Activated CD8-positive, alpha-beta memory T cell treated with anti-CD3 and anti-CD28 coated beads for 36 hours (primary cell): ENCODE data around the gene RBM10. TPM values are rescaled to one million over a fixed set of nuclear protein-coding genes. Genes with fewer than 3 reads are reported as not detected.

Experiments
- CTCF ChIA-PET: fragments of 350-600 bp; sonication (Branson Sonifier 250); formaldehyde crosslinking; loops from one replicate; lab custom pipeline; 2021; ENCODE audit warnings: antibody characterized with exemption; lab: Charles Lee
- POLR2A ChIA-PET: fragments of 350-600 bp; sonication (Branson Sonifier 250); formaldehyde crosslinking; loops from one replicate; lab custom pipeline; 2021; ENCODE audit warnings: antibody characterized with exemption; lab: Charles Lee
- total RNA-seq, 2 experiments: library from RNA; stranded (reverse); gene quantifications; one replicate each; pipeline ENCODE4 v1.2.3, GENCODE V29; 2021

The RBM10 gene
- total RNA-seq, 2 experiments from 2014 or later, result 67.1 to 68.1 TPM

DNA sequence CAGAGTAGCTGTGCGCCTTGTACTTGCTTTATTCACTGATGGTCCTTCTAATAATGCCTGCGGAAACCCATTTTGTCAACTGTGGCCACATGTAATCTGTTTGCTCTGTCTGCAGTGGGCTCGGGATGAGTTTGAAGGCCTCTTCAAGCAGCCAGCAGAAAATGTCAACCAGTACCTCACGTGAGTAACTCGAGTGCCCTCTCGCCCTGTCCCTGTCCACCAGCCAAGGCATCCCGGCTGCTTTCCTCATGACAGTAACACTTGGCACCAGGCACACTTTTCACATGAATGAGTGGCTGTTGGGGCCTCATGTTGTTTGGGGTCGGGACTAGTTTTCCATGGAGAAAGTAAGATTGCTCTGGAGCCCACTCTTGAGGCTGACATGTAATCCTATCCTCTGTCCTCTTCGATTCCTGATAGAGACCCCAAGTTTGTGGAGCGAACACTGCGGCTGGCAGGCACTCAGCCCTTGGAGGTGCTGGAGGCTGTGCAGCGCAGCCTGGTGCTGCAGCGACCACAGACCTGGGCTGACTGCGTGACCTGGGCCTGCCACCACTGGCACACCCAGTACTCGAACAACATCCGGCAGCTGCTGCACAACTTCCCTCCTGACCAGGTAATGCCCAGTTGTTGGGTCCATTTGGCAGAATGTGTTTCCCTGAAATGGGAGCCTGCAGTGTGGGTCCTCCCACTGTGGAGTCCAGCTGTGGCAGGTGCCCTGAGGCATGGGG lies 64.7 kb downstream of the RBM10 start:
- CTCF ChIA-PET, result no interaction called here
- POLR2A ChIA-PET, result no interaction called here

DNA sequence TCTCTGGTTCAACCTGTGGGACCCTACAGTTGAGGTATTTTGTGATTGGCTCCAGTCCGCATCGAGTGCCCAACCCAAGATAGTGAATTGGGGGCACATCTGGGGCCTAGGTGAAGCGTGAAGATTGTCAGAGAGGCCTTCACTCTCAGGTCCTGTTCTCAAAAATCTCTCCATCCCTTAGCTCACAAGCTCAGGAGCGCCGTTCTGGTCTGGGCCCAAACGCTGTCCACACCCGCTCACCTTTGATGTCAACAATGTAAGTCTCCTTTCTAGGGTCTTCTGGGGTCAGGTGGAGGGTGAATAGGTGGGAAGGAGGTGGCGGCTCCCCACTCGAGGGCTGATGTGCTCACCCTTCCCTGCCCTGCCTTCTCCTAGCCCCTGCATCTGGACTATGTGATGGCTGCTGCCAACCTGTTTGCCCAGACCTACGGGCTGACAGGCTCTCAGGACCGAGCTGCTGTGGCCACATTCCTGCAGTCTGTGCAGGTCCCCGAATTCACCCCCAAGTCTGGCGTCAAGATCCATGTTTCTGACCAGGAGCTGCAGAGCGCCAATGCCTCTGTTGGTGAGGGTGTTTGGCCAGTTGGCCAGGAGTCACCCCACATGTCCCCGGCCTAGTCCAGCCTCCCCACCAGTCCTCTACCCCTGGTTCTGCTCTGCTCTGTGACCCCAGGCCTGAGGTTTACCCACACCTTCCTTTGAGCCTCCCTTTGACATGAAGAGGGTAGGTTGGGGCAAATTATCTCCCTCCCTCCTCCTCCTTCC lies 65.8 kb downstream of the RBM10 start:
- ChIA-PET CTCF (no interaction called here), POLR2A (no interaction called here)

GRCh38 chrX:47212381-47213293 lies 67.6 kb downstream of the RBM10 start:
- POLR2A ChIA-PET, result no interaction called here
- CTCF ChIA-PET, result no interaction called here

DNA sequence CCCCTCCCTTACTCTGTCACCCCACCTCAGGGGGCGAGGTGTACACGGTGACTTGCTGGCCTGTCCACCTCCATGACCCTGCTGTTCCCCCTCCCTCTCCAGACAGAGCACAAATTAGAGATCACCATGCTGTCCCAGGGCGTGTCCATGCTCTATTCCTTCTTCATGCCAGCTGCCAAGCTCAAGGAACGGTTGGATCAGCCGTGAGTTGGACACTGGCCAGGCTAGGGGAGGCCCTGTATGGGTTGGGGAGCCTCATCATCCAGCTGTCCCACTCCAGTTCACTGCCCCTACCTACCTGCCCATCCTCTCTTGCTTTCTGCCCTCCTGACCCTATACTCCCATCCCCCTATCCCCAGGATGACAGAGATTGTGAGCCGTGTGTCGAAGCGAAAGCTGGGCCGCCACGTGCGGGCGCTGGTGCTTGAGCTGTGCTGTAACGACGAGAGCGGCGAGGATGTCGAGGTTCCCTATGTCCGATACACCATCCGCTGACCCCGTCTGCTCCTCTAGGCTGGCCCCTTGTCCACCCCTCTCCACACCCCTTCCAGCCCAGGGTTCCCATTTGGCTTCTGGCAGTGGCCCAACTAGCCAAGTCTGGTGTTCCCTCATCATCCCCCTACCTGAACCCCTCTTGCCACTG lies 69.5 kb downstream of the RBM10 start:
- CTCF ChIA-PET, result no interaction called here

GRCh38 chrX:47215291-47215900 lies 70.4 kb downstream of the RBM10 start:
- POLR2A ChIA-PET, result interaction anchor here (1.0 kb wide), 1 partner anchor 17 kb away, joined by 3 read pairs; the partner anchor contains the start of gene USP11
- CTCF ChIA-PET, result no interaction called here

More for the DNA sequence above, 69.5 kb downstream of the RBM10 start:
- POLR2A ChIA-PET, result interaction anchor here (1.0 kb wide), 1 partner anchor 18 kb away, joined by 3 read pairs; the partner anchor contains the start of gene USP11

DNA sequence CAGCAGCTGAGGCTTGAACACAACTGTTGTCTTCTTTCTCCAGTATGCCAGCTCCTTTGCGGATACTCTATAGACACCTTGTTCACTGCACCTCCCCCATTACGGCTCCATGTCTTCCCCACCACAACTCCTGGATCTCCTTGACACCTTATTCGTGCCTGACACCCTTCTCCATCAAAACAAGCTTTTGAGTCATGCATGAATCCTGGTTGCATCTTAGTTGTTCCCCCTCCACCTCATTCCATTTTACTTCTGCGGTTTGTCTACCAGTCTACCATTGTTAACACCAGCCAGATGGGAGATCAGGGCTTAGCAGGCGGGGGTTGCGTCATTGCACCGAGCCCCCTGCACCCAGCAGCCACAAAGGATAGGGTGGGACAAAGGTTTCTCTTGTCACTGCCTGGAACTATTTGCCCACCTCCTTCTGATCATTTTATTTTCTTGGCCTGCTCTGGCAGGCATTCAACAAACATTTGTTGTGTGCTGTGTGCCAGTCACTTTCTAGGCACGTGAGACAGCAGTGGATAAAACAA lies 71.4 kb downstream of the RBM10 start:
- POLR2A ChIA-PET, result interaction anchor here (2.6 kb wide), 1 partner anchor 17 kb away, joined by 13 read pairs; the partner anchor contains the start of gene USP11
- CTCF ChIA-PET, result no interaction called here

DNA sequence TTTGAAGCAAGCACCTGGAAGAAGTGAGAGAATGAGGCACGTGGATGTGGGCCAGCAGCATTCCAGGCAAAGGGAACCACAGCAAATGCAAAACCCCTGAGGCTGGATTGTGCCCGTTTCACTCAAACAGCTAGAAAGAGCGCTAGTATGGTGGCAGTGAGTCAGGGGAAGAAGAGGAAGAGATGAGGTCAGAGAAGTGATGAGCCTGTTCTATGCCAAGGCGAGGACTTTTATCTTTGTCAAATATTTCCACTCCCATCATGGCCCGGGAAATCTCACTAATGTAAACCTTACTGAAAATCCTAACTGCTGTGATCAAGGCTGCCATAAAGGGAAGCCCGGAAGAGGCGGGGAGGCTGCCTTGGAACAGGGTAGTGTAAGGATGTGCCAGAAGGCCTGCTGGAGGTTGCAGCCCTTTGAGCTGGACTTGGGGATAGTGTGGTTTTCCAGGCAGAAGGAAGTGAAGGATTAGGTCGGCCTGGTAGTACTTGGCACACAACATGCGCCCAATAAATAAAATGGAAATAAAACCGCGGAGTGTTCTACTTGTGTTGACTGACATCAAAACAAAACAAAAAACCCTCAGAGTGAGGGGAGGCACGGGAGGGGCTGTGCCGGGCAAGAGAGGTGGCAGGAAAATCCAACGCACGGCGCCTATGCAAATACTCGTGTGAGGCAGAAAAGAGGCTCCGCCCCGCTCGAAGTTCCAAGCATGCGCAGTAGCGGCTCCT lies 72.3 kb downstream of the RBM10 start:
- ChIA-PET CTCF (interaction anchor here (0.6 to 1.0 kb wide), 4 partner anchors 26 to 241 kb away, joined by 3 to 6 read pairs (median 4); no protein-coding TSS in a partner anchor), POLR2A (interaction anchor here (0.6 to 2.6 kb wide), 5 partner anchors 9 to 167 kb away, joined by 3 to 13 read pairs (median 4); partner anchors contain the start of gene USP11)

DNA sequence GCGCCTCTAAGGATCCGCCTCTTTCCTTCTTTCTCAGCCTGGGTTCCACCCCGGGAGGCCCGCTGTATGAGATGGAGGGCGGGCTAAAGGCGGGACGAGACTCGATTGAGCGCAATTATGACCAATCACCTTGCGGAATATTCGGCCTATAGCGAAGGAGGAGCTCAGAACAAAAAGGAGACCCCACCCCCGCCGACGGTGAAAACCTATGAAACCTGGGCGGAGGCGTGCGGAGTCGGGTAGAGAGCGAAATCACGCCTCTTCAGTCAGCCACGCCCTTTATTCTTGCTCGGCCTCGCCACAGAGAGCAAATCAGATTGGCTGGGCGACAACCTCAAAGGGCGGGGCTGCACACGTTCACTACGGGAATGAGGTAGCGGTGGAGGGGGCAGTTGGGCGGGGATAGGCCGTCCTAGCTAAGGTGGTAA lies 72.8 kb downstream of the RBM10 start:
- ChIA-PET POLR2A (interaction anchor here (0.6 to 2.6 kb wide), 5 partner anchors 9 to 166 kb away, joined by 3 to 13 read pairs (median 4); partner anchors contain the start of gene USP11), CTCF (interaction anchor here (0.6 to 1.0 kb wide), 4 partner anchors 27 to 241 kb away, joined by 3 to 6 read pairs (median 4); no protein-coding TSS in a partner anchor)

DNA sequence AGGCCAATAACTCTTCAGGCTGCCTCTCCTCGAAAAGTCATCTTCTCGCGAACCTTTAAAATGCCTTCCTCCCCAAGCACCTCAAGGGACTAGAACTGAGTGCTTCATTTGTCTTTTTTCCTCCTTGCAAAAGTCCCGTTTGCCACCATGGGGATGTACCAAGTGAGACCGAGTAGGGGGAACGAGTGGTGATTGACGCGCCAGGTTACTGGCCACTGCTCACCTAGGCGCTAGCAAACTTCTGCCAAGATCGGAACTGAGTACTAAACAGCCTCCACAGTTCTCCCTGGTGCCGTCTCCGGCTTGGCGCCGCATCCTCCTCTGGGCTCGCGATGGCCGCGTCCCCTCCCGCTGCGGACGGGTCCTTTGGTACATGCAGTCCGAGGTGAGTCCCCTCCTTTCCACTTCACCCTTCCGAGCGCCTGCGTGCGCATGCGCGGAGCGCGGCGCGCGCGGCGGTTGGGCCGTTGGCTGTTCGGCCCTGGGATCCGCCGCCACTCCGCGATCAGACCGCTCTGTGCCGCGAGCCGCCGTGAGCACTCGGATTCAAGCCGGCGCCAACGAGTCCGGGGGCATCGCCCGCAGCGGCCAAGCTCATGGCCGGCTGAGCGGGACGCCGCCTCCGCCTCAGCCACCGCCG lies 73.4 kb downstream of the RBM10 start, which contains the start of gene CDK16:
CDK16 (plus strand) TSS at position 402 of the 640 bp plus-strand sequence. CDS start 4,877 bp downstream, outside the sequence.
- ChIA-PET POLR2A (interaction anchor here (0.7 to 2.6 kb wide), 5 partner anchors 10 to 166 kb away, joined by 3 to 13 read pairs (median 5); partner anchors contain the start of gene USP11), CTCF (interaction anchor here (1.0 kb wide), 3 partner anchors 27 to 240 kb away, joined by 3 to 4 read pairs (median 4); no protein-coding TSS in a partner anchor)

DNA sequence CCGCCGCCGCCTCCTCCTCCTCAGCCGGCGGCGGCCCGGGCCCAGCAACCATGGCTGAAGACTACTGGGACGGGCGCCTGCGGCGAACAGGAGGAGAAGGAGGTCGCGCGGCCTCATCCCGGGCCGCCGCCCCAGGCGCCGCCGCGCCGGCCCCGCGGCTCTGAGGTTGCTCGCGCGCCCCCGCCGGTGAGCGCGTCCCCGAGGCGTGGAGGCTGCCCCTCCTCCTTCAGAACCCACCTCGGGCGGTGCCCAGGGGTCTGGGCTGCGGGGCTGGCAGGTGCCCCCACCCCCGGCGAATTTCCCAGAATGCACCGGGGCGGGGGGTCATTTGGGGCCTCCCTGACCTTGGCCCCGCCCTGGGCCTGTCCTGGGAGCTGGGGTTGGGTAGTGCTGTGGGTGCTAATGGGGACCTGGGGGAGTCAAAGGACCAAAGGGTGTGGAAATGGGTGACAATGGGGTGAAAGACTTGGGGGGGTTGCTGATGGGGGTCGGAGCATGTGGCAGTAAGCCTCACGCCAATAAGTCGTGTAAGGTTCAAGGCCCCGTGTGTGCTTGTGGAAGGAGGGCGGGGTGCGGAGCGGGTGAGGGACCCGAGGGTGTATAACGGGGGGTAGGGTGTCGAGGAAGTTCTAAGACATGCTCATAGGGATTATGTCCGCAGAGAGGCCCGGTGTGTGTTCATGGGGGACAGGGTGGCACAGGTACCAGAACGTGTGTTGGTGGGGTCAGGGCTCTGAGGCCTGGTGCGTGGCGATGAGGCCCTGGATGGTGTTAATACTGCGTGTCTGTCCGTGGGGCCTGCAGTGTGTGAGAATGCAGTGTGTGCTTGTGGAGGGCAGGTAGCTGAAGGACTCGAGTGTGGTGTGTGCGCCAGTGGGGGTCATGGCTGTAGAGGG lies 74.1 kb downstream of the RBM10 start:
- ChIA-PET CTCF (no interaction called here), POLR2A (interaction anchor here (0.9 to 2.6 kb wide), 3 partner anchors 11 to 165 kb away, joined by 3 to 13 read pairs (median 7); partner anchors contain the start of gene USP11)

- ChIA-PET POLR2A (interaction anchor here (0.5 kb wide), 1 partner anchor 16 kb away, joined by 3 read pairs; no protein-coding TSS in a partner anchor), CTCF (no interaction called here)
Observed at GRCh38 chrX:47221756-47222155, 76.7 kb downstream of the RBM10 start.

GRCh38 chrX:47222751-47223350 lies 77.8 kb downstream of the RBM10 start:
- ChIA-PET CTCF (no interaction called here), POLR2A (no interaction called here)

- POLR2A ChIA-PET, result interaction anchor here (1.3 kb wide), 1 partner anchor 10 kb away, joined by 6 read pairs; the partner anchor contains the start of gene USP11
- CTCF ChIA-PET, result no interaction called here
Observed at GRCh38 chrX:47223476-47224250, 78.6 kb downstream of the RBM10 start.
